HepG2 (cell line): Measurements from ENCODE around the gene EIF4G3. TPM values are rescaled to one million over a fixed set of nuclear protein-coding genes. Genes with fewer than 3 reads are reported as not detected.

ENCODE experiments used
- ATAC-seq: fragments of 200-7000 bp; cut with Tn5 transposase; 3 replicates; pipeline ENCODE4 v1.9.1; 2020; ENCODE audit warnings: mild to moderate bottlenecking, moderate library complexity
- BruUV-seq: library from RNA; stranded (reverse); fragments of 400-500 nt; replicated peaks from 2 replicates; lab custom pipeline; 2021; lab: Mats Ljungman, UMichigan
- CTCF ChIA-PET: fragments of 300-600 bp; formaldehyde crosslinking; extraction: SDS; loops from one replicate; lab custom pipeline; 2021; ENCODE audit warnings: low total read pairs, inconsistent platforms, low intra/inter-chr PET ratio; lab: Yijun Ruan, JAX
- POLR2A ChIA-PET: fragments of 350-600 bp; sonication (Branson Sonifier 250); formaldehyde crosslinking; loops from one replicate; lab custom pipeline; 2020; ENCODE audit warnings: antibody characterized with exemption, inconsistent platforms; lab: Yijun Ruan, JAX
- DNase-seq: peaks from one replicate; pipeline ENCODE4 v3.0.0-alpha.2; 2015; ENCODE audit warnings: low spot score
- FAIRE-seq: peaks from 3 replicates; lab custom pipeline; 2011; peaks lifted over from hg19 to GRCh38; lab: Jason Lieb, UNC
- H2AFZ ChIP-seq: one replicate; pipeline ENCODE4 v1.6.1; 2011; ENCODE audit warnings: low read length, inconsistent platforms
- H3K27ac ChIP-seq: fragments of 300-600 bp; 3 replicates; pipeline ENCODE4 v1.8.0; 2011; ENCODE audit warnings: mixed run types, mild to moderate bottlenecking, mixed read lengths, low read length, inconsistent platforms; ENCODE audit not compliant: insufficient read depth; ENCODE audit errors: extremely low read length
- H3K27me3 ChIP-seq, 2 experiments: fragments of 200-600 bp in 1 of 2; 2 replicates in 1 of 2; 3 replicates in 1 of 2; pipeline versions ENCODE4 v1.6.0 to v1.8.0; 2011; ENCODE audit warnings: low read length in 2 of 2, mild to moderate bottlenecking in 2 of 2, moderate library complexity in 2 of 2, inconsistent platforms in 1 of 2; ENCODE audit not compliant: insufficient read depth in 2 of 2, control insufficient read depth in 1 of 2
- H3K36me3 ChIP-seq, 2 experiments: fragments of 200-600 bp in 1 of 2; replicated peaks in 1 of 2; 2 replicates in 1 of 2; 3 replicates in 1 of 2; pipeline versions ENCODE4 v1.5.1 to v1.8.0; 2011; ENCODE audit warnings: low read length in 2 of 2, inconsistent platforms in 1 of 2; ENCODE audit not compliant: insufficient read depth in 2 of 2, control insufficient read depth in 1 of 2
- H3K4me1 ChIP-seq: 2 replicates; pipeline ENCODE4 v1.5.1; 2012; ENCODE audit warnings: low read length, inconsistent platforms; ENCODE audit not compliant: insufficient read depth
- H3K4me2 ChIP-seq: 2 replicates; pipeline ENCODE4 v1.6.0; 2011; ENCODE audit warnings: low read depth, low read length, inconsistent platforms
- H3K4me3 ChIP-seq, 3 experiments: fragments of 200-600 bp in 1 of 3; sonication (generic), shearing (Covaris generic) in 1 of 3; replicated peaks in 1 of 3; 2 replicates each; pipeline ENCODE4 v1.5.1; 2011 to 2016; ENCODE audit warnings: low read length in 3 of 3, inconsistent platforms in 2 of 3, low read depth in 2 of 3, mild to moderate bottlenecking in 2 of 3, control low read depth in 1 of 3, mixed read lengths in 1 of 3; ENCODE audit not compliant: insufficient read depth in 1 of 3
- H3K79me2 ChIP-seq: one replicate; pipeline ENCODE4 v1.6.1; 2011; ENCODE audit warnings: low read length, inconsistent platforms; ENCODE audit not compliant: insufficient read depth
- H3K9ac ChIP-seq: 2 replicates; pipeline ENCODE4 v1.6.0; 2011; ENCODE audit warnings: mild to moderate bottlenecking, low read depth, low read length, inconsistent platforms; ENCODE audit not compliant: insufficient read depth
- H3K9me3 ChIP-seq: 2 replicates; pipeline ENCODE4 v1.5.1; 2012; ENCODE audit warnings: mild to moderate bottlenecking, low read length
- H4K20me1 ChIP-seq: 2 replicates; pipeline ENCODE4 v1.6.0; 2011; ENCODE audit warnings: inconsistent platforms, mild to moderate bottlenecking, low read length, moderate library complexity; ENCODE audit not compliant: insufficient read depth
- ELF4 ChIP-seq: sonication (generic); formaldehyde crosslinking; IDR thresholded peaks from 2 replicates; pipeline ENCODE4 v1.5.0; 2020; ENCODE audit warnings: missing genetic modification reagents, mild to moderate bottlenecking, moderate library complexity, borderline replicate concordance
- MAFK ChIP-seq, 2 experiments: IDR thresholded peaks in 1 of 2; conservative IDR thresholded peaks in 1 of 2; 2 replicates each; pipeline ENCODE4 v1.6.1; 2011; ENCODE audit warnings: improper control_type of control experiment in 2 of 2, low read length in 2 of 2
- ZNF512 ChIP-seq: sonication (generic); formaldehyde crosslinking; IDR thresholded peaks from 2 replicates; pipeline ENCODE4 v1.4.0; 2020; ENCODE audit warnings: mild to moderate bottlenecking, missing genetic modification reagents
- WGBS: methylation state at CpG from one replicate; pipeline ENCODE4 v1.1.6; 2017; ENCODE audit warnings: low lambda C conversion rate; 5-methylcytosine and 5-hydroxymethylcytosine counted together
- in situ Hi-C: cut with HindIII; loops from 2 replicates; pipeline ENCODE4 v1.10.0; 2017; ENCODE audit warnings: low pct_unique_long_range_greater_than_20kb; ENCODE audit not compliant: extremely low pct_ligation_motif_present
- intact Hi-C: fragments of 100-400 bp; cut with micrococcal nuclease; formaldehyde crosslinking; loops from one replicate; pipeline ENCODE4 v1.10.0; 2022; ENCODE audit not compliant: unreplicated experiment
- polyA plus RNA-seq, 8 experiments: library from polyadenylated mRNA; depleted of rRNA in 3 of 8; stranded (reverse) in 7 of 8; unstranded in 1 of 8; fragments of >200 nt; fragmentation: Illumina TruSeq in 4 of 8; extraction: Trizol in 4 of 8; gene quantifications; 2 replicates each; pipeline versions ENCODE4 v1.2.1 to v1.2.3, GENCODE V29; 2011 to 2016; ENCODE audit warnings: low read depth in 4 of 8, missing spikeins in 1 of 8, mixed read lengths in 1 of 8; ENCODE audit not compliant: insufficient read depth in 1 of 8
- total RNA-seq, 5 experiments: library from RNA; depleted of rRNA; stranded (reverse); fragments of >200 nt; fragmentation: Illumina TruSeq; extraction: Trizol; gene quantifications; 2 replicates each; pipeline ENCODE4 v1.2.3, GENCODE V29; 2016; ENCODE audit warnings: low read depth in 1 of 5

The EIF4G3 gene
- total and polyA plus RNA-seq, 2 of the 13 experiments (the other 11 are each of a cell fraction or from before 2014, with no cell fraction given): 22.2 to 27.6 TPM

GRCh38 chr1:21161842-21162241, 14.9 kb downstream of the EIF4G3 start:
- CTCF ChIA-PET: no interaction called here
- H3K36me3 ChIP-seq: peaks cover 2 to 12% of the 10 kb centered on the region in 2 experiments; a peak in 2 of 5 replicates
- no peak for FAIRE-seq

GRCh38 chr1:21160263-21160796, 16.4 kb downstream of the EIF4G3 start:
- peaks cover 26% of the 10 kb centered on the region for H3K79me2 ChIP-seq
- H3K27ac ChIP-seq: no peak overlapping the region
- intact Hi-C loops: no loop called here
- H4K20me1 ChIP-seq: no peaks in the 10 kb centered on the region
- POLR2A ChIA-PET: no interaction called here
- in situ Hi-C loops: no loop called here
- no peaks in the 10 kb centered on the region for H3K4me1 ChIP-seq
- no peak for DNase-seq
- H3K9ac ChIP-seq: no peak overlapping the region
- no peaks in the 10 kb centered on the region for H3K9me3 ChIP-seq
- H3K27me3 ChIP-seq: no peaks in the 10 kb centered on the region
- no TSS peak for BruUV-seq
- no peak for FAIRE-seq
- H2AFZ ChIP-seq: no peak overlapping the region
- no peak for TF ChIP-seq ZNF512 (CRISPR knock-in tag)
- peak; percentile 23 to 27; a peak in 3 of 4 replicates for TF ChIP-seq MAFK (conservative IDR thresholded peaks at IDR 0.05 in 1 of 2, IDR thresholded peaks at IDR 0.05 in 1 of 2; ENCODE audit: low read length in 2 of 2)
- no peak for ATAC-seq
- CTCF ChIA-PET: no interaction called here
- H3K4me3 ChIP-seq: no peak overlapping the region
- WGBS: 92% methylated on average over 3 of the region's 3 CpGs
- H3K4me2 ChIP-seq: no peak overlapping the region
- H3K36me3 ChIP-seq: peaks cover 2 to 9% of the 10 kb centered on the region in 2 experiments; a peak in 3 of 5 replicates

More at GRCh38 chr1:21161842-21162241, 14.9 kb downstream of the EIF4G3 start:
- Histone ChIP-seq H3K9me3 (no peaks in the 10 kb centered on the region), H2AFZ (no peak overlapping the region), H3K27me3 (no peaks in the 10 kb centered on the region), H3K9ac (no peak overlapping the region)
- POLR2A ChIA-PET: no interaction called here
- intact Hi-C loops: no loop called here
- no peak for TF ChIP-seq ELF4 (CRISPR knock-in tag)
- TF ChIP-seq, all 625 proteins: peak for 0
- Histone ChIP-seq H3K4me2 (no peak overlapping the region), H3K4me3 (no peak overlapping the region), H3K4me1 (no peaks in the 10 kb centered on the region), H3K79me2 (peaks cover 30% of the 10 kb centered on the region), H3K27ac (no peak overlapping the region), H4K20me1 (no peaks in the 10 kb centered on the region)
- 91% methylated on average over 6 of the region's 6 CpGs for WGBS
- in situ Hi-C loops: no loop called here
- BruUV-seq: no TSS peak
- ATAC-seq (no peak), DNase-seq (no peak)
